Activated B cell treated with CpG ODN at 0.5 μM for 24 hours (primary cell): ENCODE results near the gene PRODH2. TPM values are rescaled to one million over a fixed set of nuclear protein-coding genes. Genes with fewer than 3 reads are reported as not detected.

Source experiments
- ATAC-seq: fragments of 200-7000 bp; cut with Tn5 transposase; one replicate; pipeline ENCODE4 v1.10.0; 2021; ENCODE audit warnings: low read depth, mild to moderate bottlenecking, moderate library complexity
- CTCF ChIA-PET: fragments of 350-600 bp; sonication (Branson Sonifier 250); formaldehyde crosslinking; loops from one replicate; lab custom pipeline; 2021; ENCODE audit warnings: antibody characterized with exemption; lab: Charles Lee
- POLR2A ChIA-PET: fragments of 350-600 bp; sonication (Branson Sonifier 250); formaldehyde crosslinking; loops from one replicate; lab custom pipeline; 2021; ENCODE audit warnings: antibody characterized with exemption; lab: Charles Lee
- DNase-seq: peaks from one replicate; pipeline ENCODE4 v3.0.0; 2022
- H3K27ac Mint-ChIP-seq: one replicate; pipeline ENCODE4 v1.8.0; 2020; ENCODE audit warnings: mixed read lengths
- H3K27me3 Mint-ChIP-seq: one replicate; pipeline ENCODE4 v1.8.0; 2021; ENCODE audit warnings: mixed read lengths
- H3K36me3 Mint-ChIP-seq: one replicate; pipeline ENCODE4 v1.8.0; 2021; ENCODE audit warnings: low read depth, mixed read lengths
- H3K4me1 Mint-ChIP-seq: one replicate; pipeline ENCODE4 v1.8.0; 2021; ENCODE audit warnings: mixed read lengths
- H3K4me3 Mint-ChIP-seq: one replicate; pipeline ENCODE4 v1.8.0; 2020; ENCODE audit warnings: mild to moderate bottlenecking, mixed read lengths
- H3K9me3 Mint-ChIP-seq: one replicate; pipeline ENCODE4 v1.8.0; 2020; ENCODE audit warnings: mixed read lengths
- intact Hi-C: fragments of 100-400 bp; cut with micrococcal nuclease; formaldehyde crosslinking; loops from one replicate; pipeline ENCODE4 v1.15.1; 2024
- total RNA-seq: library from RNA; stranded (reverse); gene quantifications from 2 replicates; pipeline ENCODE4 v1.2.3, GENCODE V29; 2022
- TF ChIP-seq, protein P1 (sequence below): fragments of 200-600 bp; IDR thresholded peaks from one replicate; pipeline ENCODE4 v1.8.0; 2022; ENCODE audit warnings: antibody characterized with exemption, mild to moderate bottlenecking

PRODH2 gene
- total RNA-seq, 1 donor from 2014 or later: not detected

DNA sequence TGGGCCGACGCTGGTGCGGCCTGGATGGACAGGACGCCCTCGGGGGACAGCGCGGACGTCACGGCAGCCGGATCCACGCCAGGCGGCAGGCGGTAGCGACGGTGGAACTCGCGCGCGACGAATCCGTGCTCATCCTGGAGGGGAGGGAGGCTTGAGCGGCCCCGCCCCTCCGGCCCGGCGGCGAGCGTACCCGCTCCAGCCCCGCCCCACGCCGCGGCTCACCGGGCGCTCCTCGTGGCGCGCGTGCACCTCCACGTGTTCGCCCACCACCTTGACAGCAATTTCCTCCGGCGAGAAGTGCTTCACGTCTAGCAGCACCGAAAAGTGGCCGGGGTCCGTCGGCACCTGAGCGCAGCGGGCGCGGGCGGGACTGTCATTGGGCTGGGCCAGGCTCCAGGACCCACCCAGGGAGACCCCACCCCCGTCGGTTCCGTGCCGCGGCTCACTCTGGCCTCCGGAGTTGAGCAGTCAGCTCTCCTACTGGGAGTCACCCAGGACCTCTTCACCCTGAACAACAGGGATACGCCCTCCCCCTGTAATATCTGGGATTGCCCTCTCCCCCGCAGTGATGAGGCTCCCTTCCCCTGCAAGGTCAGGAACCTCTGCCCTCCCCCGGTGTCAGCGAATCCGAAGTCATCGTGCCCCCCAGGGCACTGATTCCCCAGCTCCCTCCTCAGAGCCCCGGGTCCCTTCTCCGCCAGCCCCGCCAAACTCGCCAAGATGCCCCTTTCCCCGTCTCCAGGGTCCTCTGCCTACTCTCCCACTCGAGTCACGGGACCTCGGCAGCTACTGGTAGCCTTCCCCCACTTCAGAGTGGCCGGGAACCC lies 56.9 kb downstream of the PRODH2 start:
- intact Hi-C loops: loop anchor here (5.0 kb wide), 1 partner anchor 208 kb away; the partner anchor contains the start of gene TMEM147
- Mint-ChIP-seq H3K9me3 (no peaks in the 10 kb centered on the region), H3K27me3 (peaks cover 15% of the 10 kb centered on the region), H3K4me3 (peak overlapping the region; percentile 67), H3K27ac (no peak overlapping the region), H3K4me1 (peaks cover 33% of the 10 kb centered on the region), H3K36me3 (peaks cover 34% of the 10 kb centered on the region)
- POLR2A ChIA-PET: interaction anchor here (2.1 to 3.8 kb wide), 3 partner anchors 12 to 37 kb away, joined by 5 to 69 read pairs (median 12); partner anchors contain the start of genes IGFLR1, PSENEN and U2AF1L4
- no peak for ATAC-seq
- TF ChIP-seq, protein P1, sequence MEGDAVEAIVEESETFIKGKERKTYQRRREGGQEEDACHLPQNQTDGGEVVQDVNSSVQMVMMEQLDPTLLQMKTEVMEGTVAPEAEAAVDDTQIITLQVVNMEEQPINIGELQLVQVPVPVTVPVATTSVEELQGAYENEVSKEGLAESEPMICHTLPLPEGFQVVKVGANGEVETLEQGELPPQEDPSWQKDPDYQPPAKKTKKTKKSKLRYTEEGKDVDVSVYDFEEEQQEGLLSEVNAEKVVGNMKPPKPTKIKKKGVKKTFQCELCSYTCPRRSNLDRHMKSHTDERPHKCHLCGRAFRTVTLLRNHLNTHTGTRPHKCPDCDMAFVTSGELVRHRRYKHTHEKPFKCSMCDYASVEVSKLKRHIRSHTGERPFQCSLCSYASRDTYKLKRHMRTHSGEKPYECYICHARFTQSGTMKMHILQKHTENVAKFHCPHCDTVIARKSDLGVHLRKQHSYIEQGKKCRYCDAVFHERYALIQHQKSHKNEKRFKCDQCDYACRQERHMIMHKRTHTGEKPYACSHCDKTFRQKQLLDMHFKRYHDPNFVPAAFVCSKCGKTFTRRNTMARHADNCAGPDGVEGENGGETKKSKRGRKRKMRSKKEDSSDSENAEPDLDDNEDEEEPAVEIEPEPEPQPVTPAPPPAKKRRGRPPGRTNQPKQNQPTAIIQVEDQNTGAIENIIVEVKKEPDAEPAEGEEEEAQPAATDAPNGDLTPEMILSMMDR: no peak
- CTCF ChIA-PET: interaction anchor here (0.9 kb wide), 1 partner anchor 11 kb away, joined by 3 read pairs; the partner anchor contains the start of genes PSENEN and U2AF1L4
- no peak for DNase-seq

DNA sequence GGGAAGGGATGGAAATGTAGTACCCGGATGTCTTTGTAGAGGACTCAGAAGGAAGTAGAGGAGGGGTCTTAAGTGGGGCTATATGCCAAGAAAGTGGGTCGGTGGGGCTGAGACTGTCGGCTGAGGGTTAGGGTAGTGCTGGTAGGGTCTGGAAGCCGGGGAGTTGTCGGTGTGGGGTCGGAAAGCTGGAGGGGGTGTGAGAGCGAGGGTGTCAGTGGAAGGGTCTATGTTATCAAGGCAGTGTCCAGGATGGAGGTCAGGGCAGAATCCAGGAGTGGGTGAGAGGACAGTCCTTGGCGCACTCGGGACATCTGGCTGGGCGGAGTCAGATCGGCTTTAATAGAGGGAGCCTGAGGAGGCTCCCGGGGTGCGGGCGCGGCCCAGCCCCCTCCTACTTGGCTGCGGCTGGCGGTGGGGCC lies 57.5 kb downstream of the PRODH2 start:
- peaks cover 34% of the 10 kb centered on the region for H3K36me3 Mint-ChIP-seq
- ChIA-PET CTCF (no interaction called here), POLR2A (interaction anchor here (3.8 kb wide), 1 partner anchor 11 kb away, joined by 69 read pairs; the partner anchor contains the start of genes IGFLR1, PSENEN and U2AF1L4)
- TF ChIP-seq, protein P1: no peak
- no peaks in the 10 kb centered on the region for H3K9me3 Mint-ChIP-seq
- intact Hi-C loops: loop anchor here (5.0 kb wide), 1 partner anchor 208 kb away; the partner anchor contains the start of gene TMEM147
- ATAC-seq (no peak), DNase-seq (no peak)
- peak overlapping the region; percentile 38 for H3K4me3 Mint-ChIP-seq
- H3K4me1 Mint-ChIP-seq: peaks cover 33% of the 10 kb centered on the region
- H3K27ac Mint-ChIP-seq: no peak overlapping the region
- peaks cover 15% of the 10 kb centered on the region for H3K27me3 Mint-ChIP-seq

DNA sequence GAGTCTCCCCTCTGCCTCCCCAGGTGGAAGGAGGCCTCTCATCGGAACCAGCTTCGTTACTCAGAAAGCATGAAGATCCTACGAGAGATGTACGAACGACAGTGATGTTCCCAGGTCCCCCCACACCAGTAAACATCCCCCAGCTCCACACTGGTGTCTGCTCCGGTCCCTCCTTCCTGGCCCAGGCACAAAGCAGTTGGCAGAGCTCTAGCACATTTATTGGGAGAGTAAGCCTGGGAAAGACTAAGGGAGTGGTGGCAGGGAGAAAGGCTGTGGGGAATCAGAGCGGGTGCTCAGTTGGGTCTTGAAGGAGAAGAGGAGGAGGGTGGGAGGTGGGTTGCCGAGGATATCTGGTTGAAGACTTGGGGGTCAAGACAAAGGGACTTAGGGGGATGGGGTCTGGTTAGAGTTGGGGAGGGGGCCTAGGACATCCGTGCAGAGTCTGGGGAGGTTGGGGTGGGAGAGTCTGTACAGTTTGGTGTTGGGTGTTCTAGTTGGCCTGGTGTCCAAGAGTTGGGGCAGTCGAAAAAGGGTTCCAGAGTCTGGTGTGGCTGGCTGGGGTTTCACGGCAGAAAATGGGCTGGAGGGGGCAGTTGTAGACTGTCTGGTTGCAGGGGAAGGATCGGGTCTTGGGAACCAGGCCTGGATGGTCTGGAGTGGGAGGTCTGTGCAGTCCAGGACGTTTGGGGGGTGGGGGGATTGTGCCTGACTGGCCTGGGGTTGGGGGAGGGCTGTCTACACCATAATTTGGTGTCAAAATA lies 58.1 kb downstream of the PRODH2 start:
- TF ChIP-seq, protein P1: no peak
- ChIA-PET POLR2A (no interaction called here), CTCF (no interaction called here)
- intact Hi-C loops: loop anchor here (5.0 kb wide), 1 partner anchor 207 kb away; the partner anchor contains the start of gene TMEM147
- peaks cover 34% of the 10 kb centered on the region for H3K36me3 Mint-ChIP-seq
- peaks cover 37% of the 10 kb centered on the region for H3K4me1 Mint-ChIP-seq
- peaks cover 15% of the 10 kb centered on the region for H3K27me3 Mint-ChIP-seq
- ATAC-seq (no peak), DNase-seq (no peak)
- H3K27ac Mint-ChIP-seq: no peak overlapping the region
- H3K9me3 Mint-ChIP-seq: no peaks in the 10 kb centered on the region
- H3K4me3 Mint-ChIP-seq: no peak overlapping the region

DNA sequence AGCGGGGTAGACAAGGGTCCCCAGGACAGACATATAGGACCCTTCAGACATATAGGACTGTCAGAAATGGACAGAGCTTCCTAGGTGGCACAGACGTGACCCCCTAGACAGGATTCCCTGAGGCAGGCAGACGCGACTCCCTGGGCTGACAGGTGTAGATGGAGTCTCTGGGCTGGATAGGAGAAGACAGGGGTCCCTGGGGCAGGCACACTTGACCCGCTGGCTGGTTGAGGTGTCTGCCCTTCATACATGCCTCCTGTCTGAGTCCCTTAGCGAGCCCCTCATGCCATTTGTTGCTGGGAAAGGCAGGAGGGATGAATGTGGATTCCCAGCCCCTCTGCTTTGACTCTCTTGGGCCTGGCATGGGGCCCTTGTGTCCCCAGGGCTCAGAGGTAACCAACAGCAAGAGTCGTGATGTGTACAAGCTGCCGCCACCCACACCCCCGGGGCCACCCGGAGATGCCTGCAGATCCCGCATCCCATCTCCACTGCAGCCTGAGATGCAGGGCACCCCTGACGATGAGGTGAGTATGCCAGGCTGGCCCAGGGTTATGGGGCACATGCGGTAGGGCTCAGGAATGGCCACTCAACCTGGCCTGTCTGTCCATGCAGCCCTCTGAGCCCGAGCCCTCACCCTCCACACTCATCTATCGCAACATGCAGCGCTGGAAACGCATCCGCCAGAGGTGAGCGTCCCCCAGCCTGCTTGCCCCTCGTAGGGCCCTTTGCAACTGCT lies 58.8 kb downstream of the PRODH2 start:
- Mint-ChIP-seq H3K4me3 (no peak overlapping the region), H3K36me3 (peaks cover 34% of the 10 kb centered on the region), H3K9me3 (no peaks in the 10 kb centered on the region), H3K27ac (no peak overlapping the region), H3K27me3 (peaks cover 15% of the 10 kb centered on the region), H3K4me1 (peaks cover 34% of the 10 kb centered on the region)
- no peak for DNase-seq
- ChIA-PET CTCF (no interaction called here), POLR2A (no interaction called here)
- intact Hi-C loops: no loop called here
- no peak for ATAC-seq
- TF ChIP-seq, protein P1: no peak
